ENCODE measurements around the gene KRTAP19-4.

The KRTAP19-4 gene

GRCh38 chr21:30447056-30447455 lies 49.9 kb downstream of the KRTAP19-4 start:
- Histone ChIP-seq H3K9me3 (ENCODE audit: low read depth, low read length) (no peaks in the 10 kb centered on the region), H3K4me3 (no peak overlapping the region), H3K36me3 (ENCODE audit: insufficient read depth, low read length) (no peaks in the 10 kb centered on the region), H3K9ac (ENCODE audit: insufficient read length) (no peak overlapping the region), H3K27ac (no peak overlapping the region)
- DNase-seq (ENCODE audit: low read depth, low spot score): no peak
- no peak for TF ChIP-seq POLR2AphosphoS5 (IDR thresholded peaks at IDR 0.05; ENCODE audit: borderline replicate concordance, low read depth, low read length)
- no peak for TF ChIP-seq FOXP2 (optimal IDR thresholded peaks at IDR 0.05; ENCODE audit: control extremely low read depth, extremely low read length, insufficient read depth)
- TF ChIP-seq EZH2 (IDR thresholded peaks at IDR 0.05): no peak

Data from SK-N-MC (cell line).